Measurements from ENCODE around the gene PDGFD. TPM values are rescaled to one million over a fixed set of nuclear protein-coding genes. Genes with fewer than 3 reads are reported as not detected.

Gene PDGFD
- total RNA-seq, 4 donors from 2014 or later = 4.4 to 26.4 (median 13.1) TPM

DNA sequence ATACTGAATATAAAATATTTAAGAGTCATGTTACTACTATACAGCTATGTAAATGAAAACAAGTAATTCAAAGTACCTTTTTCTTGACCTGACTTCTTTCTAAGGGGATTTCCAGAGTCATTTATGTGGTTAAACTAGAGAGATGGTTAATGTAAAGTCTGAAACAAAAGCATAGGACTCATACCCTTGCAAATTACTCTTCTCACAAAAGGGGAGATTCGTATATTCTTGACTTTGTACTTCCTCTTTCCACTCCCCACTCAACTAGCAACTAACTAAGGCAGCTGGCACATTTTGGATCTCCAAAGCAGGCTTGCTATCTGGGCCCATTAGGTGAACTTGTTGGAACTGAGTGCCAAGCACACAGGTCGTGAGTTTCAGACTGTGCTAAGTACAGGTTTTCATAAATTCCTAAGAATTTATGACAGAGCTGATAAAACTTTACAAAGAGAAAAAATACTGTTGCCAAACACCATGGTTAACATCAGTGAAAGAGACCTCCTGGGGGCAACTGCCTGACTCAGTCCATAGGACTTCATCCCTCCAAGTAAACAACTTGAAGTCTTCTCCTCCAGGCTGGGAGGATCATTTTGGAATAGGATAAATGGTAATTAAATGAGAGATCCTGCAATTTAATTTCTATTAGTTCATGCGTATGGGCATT, 204.5 kb downstream of the PDGFD start:
- H3K27ac ChIP-seq = no peak overlapping the region
- no peaks in the 10 kb centered on the region for H3K27me3 ChIP-seq
- no peak for TF ChIP-seq POLR2A (IDR thresholded peaks at IDR 0.05)
- TF ChIP-seq, protein P1, sequence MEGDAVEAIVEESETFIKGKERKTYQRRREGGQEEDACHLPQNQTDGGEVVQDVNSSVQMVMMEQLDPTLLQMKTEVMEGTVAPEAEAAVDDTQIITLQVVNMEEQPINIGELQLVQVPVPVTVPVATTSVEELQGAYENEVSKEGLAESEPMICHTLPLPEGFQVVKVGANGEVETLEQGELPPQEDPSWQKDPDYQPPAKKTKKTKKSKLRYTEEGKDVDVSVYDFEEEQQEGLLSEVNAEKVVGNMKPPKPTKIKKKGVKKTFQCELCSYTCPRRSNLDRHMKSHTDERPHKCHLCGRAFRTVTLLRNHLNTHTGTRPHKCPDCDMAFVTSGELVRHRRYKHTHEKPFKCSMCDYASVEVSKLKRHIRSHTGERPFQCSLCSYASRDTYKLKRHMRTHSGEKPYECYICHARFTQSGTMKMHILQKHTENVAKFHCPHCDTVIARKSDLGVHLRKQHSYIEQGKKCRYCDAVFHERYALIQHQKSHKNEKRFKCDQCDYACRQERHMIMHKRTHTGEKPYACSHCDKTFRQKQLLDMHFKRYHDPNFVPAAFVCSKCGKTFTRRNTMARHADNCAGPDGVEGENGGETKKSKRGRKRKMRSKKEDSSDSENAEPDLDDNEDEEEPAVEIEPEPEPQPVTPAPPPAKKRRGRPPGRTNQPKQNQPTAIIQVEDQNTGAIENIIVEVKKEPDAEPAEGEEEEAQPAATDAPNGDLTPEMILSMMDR (IDR thresholded peaks at IDR 0.05) = no peak
- TF ChIP-seq POLR2AphosphoS5 (IDR thresholded peaks at IDR 0.05) = no peak
- no peak for TF ChIP-seq EP300 (IDR thresholded peaks at IDR 0.05)
- 47 to 89% methylated on average over 1 to 3 of the region's 3 CpGs for WGBS, 2 donors (ENCODE audit: low coverage in 1 of 2)
- ATAC-seq = no peak
- no peak overlapping the region for H3K4me3 ChIP-seq
- no peaks in the 10 kb centered on the region for H3K4me1 ChIP-seq
- no peaks in the 10 kb centered on the region for H3K36me3 ChIP-seq
- H3K9me3 ChIP-seq = no peaks in the 10 kb centered on the region

DNA sequence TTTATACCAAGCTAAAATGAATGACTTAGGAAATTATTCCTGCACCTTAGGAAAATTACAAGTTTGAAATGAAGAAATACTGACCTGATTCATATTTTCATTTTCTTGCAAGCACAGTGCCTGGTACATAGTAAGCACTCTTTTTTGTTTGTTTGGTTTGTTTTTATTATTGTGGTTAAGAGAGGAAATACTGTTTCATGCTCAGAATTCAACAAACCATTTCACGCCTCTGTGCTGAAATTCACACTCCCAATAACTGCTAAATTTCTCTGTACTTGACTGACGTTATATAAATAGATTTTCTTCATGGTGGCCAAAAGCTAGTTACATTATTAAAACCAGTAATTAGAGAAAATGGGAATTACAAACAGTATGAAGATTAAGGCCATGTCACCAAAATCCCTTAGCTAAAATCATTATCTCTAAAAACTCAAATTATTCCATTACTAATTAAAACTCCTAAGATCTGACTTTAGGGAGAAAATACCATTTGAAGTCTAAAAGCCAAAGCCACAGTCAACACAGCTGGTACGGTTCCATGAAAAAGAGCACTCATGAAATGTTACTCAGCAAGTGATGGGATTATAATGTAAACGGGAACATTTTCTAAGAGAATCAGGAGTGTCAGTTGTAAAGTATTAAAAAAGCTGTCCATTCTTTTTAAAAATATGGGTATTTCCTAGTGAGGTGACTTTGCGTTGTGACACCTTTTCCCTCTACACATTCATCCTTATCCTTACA, 205.3 kb downstream of the PDGFD start:
- no peaks in the 10 kb centered on the region for H3K36me3 ChIP-seq
- H3K27ac ChIP-seq = no peak overlapping the region
- H3K4me3 ChIP-seq = no peak overlapping the region
- 63 to 67% methylated on average over 5 of the region's 5 CpGs for WGBS, 2 donors (ENCODE audit: low coverage in 1 of 2)
- H3K9me3 ChIP-seq = no peaks in the 10 kb centered on the region
- TF ChIP-seq, protein P1 (IDR thresholded peaks at IDR 0.05) = no peak
- TF ChIP-seq POLR2AphosphoS5 (IDR thresholded peaks at IDR 0.05) (no peak), EP300 (IDR thresholded peaks at IDR 0.05) (no peak), POLR2A (IDR thresholded peaks at IDR 0.05) (no peak)
- no peaks in the 10 kb centered on the region for H3K27me3 ChIP-seq
- H3K4me1 ChIP-seq = no peaks in the 10 kb centered on the region
- no peak for ATAC-seq

DNA sequence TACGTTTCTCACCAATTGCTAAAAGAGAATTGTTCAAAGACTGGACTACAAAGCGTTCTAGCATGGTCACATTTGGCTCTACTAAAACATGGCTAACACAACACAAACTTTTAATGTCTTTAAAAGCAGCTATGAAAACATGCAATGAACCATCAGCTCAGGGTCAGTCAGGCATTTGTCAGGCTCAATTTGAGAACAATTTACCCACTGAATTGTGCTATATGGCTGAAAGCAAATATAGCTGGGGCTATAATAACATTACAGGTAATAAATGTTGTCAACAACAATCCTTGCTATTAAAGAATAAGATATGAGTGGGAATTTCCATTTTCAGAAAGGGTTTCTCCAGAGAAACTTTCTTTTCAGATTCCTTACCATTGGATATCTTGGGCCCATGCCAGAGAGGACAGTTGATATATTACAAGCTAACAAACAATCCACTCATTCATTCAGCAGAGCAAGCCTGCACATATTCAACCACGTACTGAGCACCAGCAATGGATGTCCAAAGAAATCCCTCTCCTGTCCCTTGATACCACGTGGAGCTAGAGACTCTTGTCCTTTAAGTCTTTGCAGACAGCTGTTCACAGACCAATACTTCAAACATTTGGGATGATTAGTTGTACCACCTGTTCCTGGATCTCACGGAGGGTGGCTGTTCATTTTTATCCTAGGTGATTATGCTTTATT, 210.0 kb downstream of the PDGFD start:
- no peak overlapping the region for H3K27ac ChIP-seq
- TF ChIP-seq EP300 (IDR thresholded peaks at IDR 0.05) = no peak
- TF ChIP-seq POLR2A (IDR thresholded peaks at IDR 0.05) = no peak
- TF ChIP-seq, protein P1 (IDR thresholded peaks at IDR 0.05) = no peak
- TF ChIP-seq POLR2AphosphoS5 (IDR thresholded peaks at IDR 0.05) = no peak
- no peak overlapping the region for H3K4me3 ChIP-seq
- no peaks in the 10 kb centered on the region for H3K4me1 ChIP-seq
- H3K36me3 ChIP-seq = no peaks in the 10 kb centered on the region
- 56 to 59% methylated on average over 4 to 5 of the region's 5 CpGs for WGBS, 2 donors (ENCODE audit: low coverage in 1 of 2)
- H3K27me3 ChIP-seq = no peaks in the 10 kb centered on the region
- ATAC-seq = no peak
- no peaks in the 10 kb centered on the region for H3K9me3 ChIP-seq

DNA sequence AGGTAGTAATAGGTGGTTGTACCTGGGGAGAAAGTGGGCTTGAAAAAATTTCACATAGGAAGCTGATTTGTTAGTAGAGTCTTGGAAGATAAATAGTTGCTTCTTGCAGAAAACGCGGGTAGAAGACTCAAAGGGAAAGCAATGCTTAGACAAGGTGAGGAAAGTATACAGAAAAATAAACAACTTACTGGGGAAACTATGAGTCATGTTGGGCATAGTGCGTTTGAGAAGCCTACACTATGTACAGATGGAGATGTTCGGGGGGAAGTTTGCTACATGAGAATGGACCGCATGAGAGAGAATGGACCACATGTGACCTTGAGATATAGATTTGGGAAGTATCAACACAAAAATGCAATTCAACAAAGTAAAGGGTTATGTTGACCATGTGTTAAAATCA, 214.2 kb downstream of the PDGFD start:
- H3K36me3 ChIP-seq = no peaks in the 10 kb centered on the region
- 93 to 98% methylated on average over 5 of the region's 5 CpGs for WGBS, 2 donors (ENCODE audit: low coverage in 1 of 2)
- H3K4me3 ChIP-seq = no peak overlapping the region
- ATAC-seq = no peak
- no peaks in the 10 kb centered on the region for H3K27me3 ChIP-seq
- peaks cover 7 to 18% (median 10%) of the 10 kb centered on the region in 3 donors for H3K4me1 ChIP-seq
- TF ChIP-seq POLR2AphosphoS5 (IDR thresholded peaks at IDR 0.05) = no peak
- TF ChIP-seq POLR2A (IDR thresholded peaks at IDR 0.05) = no peak
- H3K27ac ChIP-seq = no peak overlapping the region
- H3K9me3 ChIP-seq = no peaks in the 10 kb centered on the region

DNA sequence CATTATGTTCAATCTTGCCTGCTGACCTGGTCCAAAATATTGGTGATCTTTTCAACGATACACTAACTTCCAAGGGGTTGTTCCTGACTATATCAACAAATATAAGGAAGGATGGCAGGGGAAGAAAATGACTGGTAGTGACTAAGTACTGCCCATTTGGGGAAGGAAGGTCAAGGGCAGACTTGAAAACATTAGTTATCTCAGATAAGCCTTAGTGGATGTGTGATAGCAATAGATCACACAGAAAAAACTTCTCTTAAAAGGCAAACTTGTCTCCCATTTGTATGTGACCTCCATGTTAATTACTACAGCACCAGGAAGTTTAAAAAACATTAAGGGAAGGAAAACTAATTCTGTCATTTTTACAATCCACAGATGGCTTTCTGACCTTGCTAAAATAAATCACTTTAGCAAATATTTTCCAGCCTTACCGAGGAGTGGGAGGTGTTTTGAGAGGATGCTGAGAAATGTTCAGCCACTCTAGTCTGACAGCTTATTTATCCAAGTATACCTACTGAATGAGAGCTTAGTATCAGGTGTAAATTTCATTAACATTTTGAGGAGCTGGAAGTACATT, 215.7 kb downstream of the PDGFD start:
- Histone ChIP-seq H3K4me3 (no peak overlapping the region), H3K27me3 (no peaks in the 10 kb centered on the region), H3K4me1 (peaks cover 7 to 18% (median 10%) of the 10 kb centered on the region in 3 donors), H3K27ac (no peak overlapping the region), H3K36me3 (no peaks in the 10 kb centered on the region), H3K9me3 (no peaks in the 10 kb centered on the region)
- TF ChIP-seq POLR2AphosphoS5 (IDR thresholded peaks at IDR 0.05) = no peak
- no peak for TF ChIP-seq POLR2A (IDR thresholded peaks at IDR 0.05)
- TF ChIP-seq EP300 (IDR thresholded peaks at IDR 0.05) = no peak
- TF ChIP-seq, protein P1 (IDR thresholded peaks at IDR 0.05) = no peak
- WGBS, 2 donors (ENCODE audit: low coverage in 1 of 2) = 33 to 38% methylated on average over 2 of the region's 2 CpGs
- ATAC-seq = no peak
